HFF-Myc (cell line): ENCODE measurements around the gene RNF7.
A peak's percentile ranks its signal among the peaks of the same experiment; 100 is the strongest.

ENCODE experiments used
- DNase-seq: peaks from one replicate; pipeline ENCODE4 v3.0.0-alpha.2; 2011; ENCODE audit warnings: low read depth; ENCODE audit errors: extremely low read depth
- H3K4me3 ChIP-seq: replicated peaks from 2 replicates; pipeline ENCODE4 v1.5.1; 2011; ENCODE audit warnings: low read depth, mild to moderate bottlenecking, control low read depth, low read length
- CTCF ChIP-seq: IDR thresholded peaks from 2 replicates; pipeline ENCODE4 v1.5.1; 2012; ENCODE audit warnings: mild to moderate bottlenecking, low read depth, low read length, control low read depth; ENCODE audit errors: missing control alignments

RNF7 gene

GRCh38 chr3:141735176-141735575, 2.9 kb upstream of the RNF7 start:
- no peak for TF ChIP-seq CTCF
- no peak for DNase-seq
- no peak overlapping the region for H3K4me3 ChIP-seq

- no peak for TF ChIP-seq CTCF
- DNase-seq, result no peak
- H3K4me3 ChIP-seq, result no peak overlapping the region
These were observed 2.2 kb upstream of the RNF7 start for GRCh38 chr3:141735770-141736465.

GRCh38 chr3:141737093-141737492, 1.0 kb upstream of the RNF7 start:
- DNase-seq, result no peak
- TF ChIP-seq CTCF, result no peak
- H3K4me3 ChIP-seq, result no peak overlapping the region

- DNase-seq, result no peak
- H3K4me3 ChIP-seq, result peak overlapping the region; percentile 96
- no peak for TF ChIP-seq CTCF
These were observed 448 bp upstream of the RNF7 start for GRCh38 chr3:141737678-141738021.

GRCh38 chr3:141738891-141739363, 829 bp downstream of the RNF7 start:
- no peak for TF ChIP-seq CTCF
- peak overlapping the region; percentile 96 for H3K4me3 ChIP-seq

GRCh38 chr3:141739731-141740130, 1.6 kb downstream of the RNF7 start:
- no peak for DNase-seq
- peak overlapping the region; percentile 96 for H3K4me3 ChIP-seq
- no peak for TF ChIP-seq CTCF

More at GRCh38 chr3:141738891-141739363, 829 bp downstream of the RNF7 start:
- peak; percentile 2 for DNase-seq

- H3K4me3 ChIP-seq, result peak overlapping the region; percentile 96; the same call in 1 of the 2 replicates
- no peak for TF ChIP-seq CTCF
- no peak for DNase-seq
These were observed 2.3 kb downstream of the RNF7 start for GRCh38 chr3:141740349-141740748.
